WTC11 (cell line): Measurements from ENCODE around the gene BTBD19. TPM values are rescaled to one million over a fixed set of nuclear protein-coding genes. Genes with fewer than 3 reads are reported as not detected.

ENCODE experiments used
- AR ChIP-seq: fragments of 250-450 bp; sonication (Bioruptor Pico); IDR thresholded peaks from 2 replicates; pipeline ENCODE4 v1.9.0; 2021; ENCODE audit warnings: mild to moderate bottlenecking
- ARID4B ChIP-seq: sonication (generic); formaldehyde crosslinking; IDR thresholded peaks from 2 replicates; pipeline ENCODE4 v1.8.0; 2023; ENCODE audit warnings: missing genetic modification reagents, mild to moderate bottlenecking, borderline replicate concordance
- CREM ChIP-seq: sonication (generic); formaldehyde crosslinking; IDR thresholded peaks from 2 replicates; pipeline ENCODE4 v1.8.1; 2022; ENCODE audit warnings: mild to moderate bottlenecking, missing genetic modification reagents, moderate library complexity
- CTCF ChIP-seq: fragments of 200-600 bp; IDR thresholded peaks from 2 replicates; pipeline ENCODE4 v1.8.0; 2022; ENCODE audit warnings: antibody characterized with exemption
- E2F1 ChIP-seq: sonication (generic); formaldehyde crosslinking; IDR thresholded peaks from 2 replicates; pipeline ENCODE4 v1.8.0; 2022; ENCODE audit warnings: mild to moderate bottlenecking, missing genetic modification reagents
- GABPB1 ChIP-seq: sonication (generic); formaldehyde crosslinking; IDR thresholded peaks from 2 replicates; pipeline ENCODE4 v1.8.1; 2023; ENCODE audit warnings: mild to moderate bottlenecking, missing genetic modification reagents
- IRF1 ChIP-seq: sonication (generic); formaldehyde crosslinking; IDR thresholded peaks from 2 replicates; pipeline ENCODE4 v1.8.0; 2023; ENCODE audit warnings: missing genetic modification reagents
- MXD4 ChIP-seq: fragments of 250-450 bp; sonication (Bioruptor Pico); IDR thresholded peaks from 2 replicates; pipeline ENCODE4 v1.8.0; 2021; ENCODE audit warnings: mild to moderate bottlenecking, moderate library complexity, borderline replicate concordance
- PRDM15 ChIP-seq: sonication (generic); formaldehyde crosslinking; IDR thresholded peaks from 2 replicates; pipeline ENCODE4 v1.8.0; 2022; ENCODE audit warnings: missing genetic modification reagents
- PRRX2 ChIP-seq: fragments of 250-450 bp; sonication (Bioruptor Pico); IDR thresholded peaks from 2 replicates; pipeline ENCODE4 v1.8.0; 2021; ENCODE audit warnings: mild to moderate bottlenecking
- STAT6 ChIP-seq: sonication (generic); formaldehyde crosslinking; conservative IDR thresholded peaks from 2 replicates; pipeline ENCODE4 v1.8.1; 2023; ENCODE audit warnings: mild to moderate bottlenecking, low read depth, missing genetic modification reagents, moderate library complexity
- ZNF281 ChIP-seq: sonication (generic); formaldehyde crosslinking; IDR thresholded peaks from 2 replicates; pipeline ENCODE4 v1.8.0; 2023; ENCODE audit warnings: mild to moderate bottlenecking, missing genetic modification reagents
- ZNF425 ChIP-seq: fragments of 250-450 bp; sonication (Bioruptor Pico); conservative IDR thresholded peaks from 2 replicates; pipeline ENCODE4 v1.9.0; 2021; ENCODE audit warnings: mild to moderate bottlenecking
- total RNA-seq: library from RNA; stranded (reverse); gene quantifications from 3 replicates; pipeline ENCODE4 v1.2.3, GENCODE V29; 2021

BTBD19 gene
- total RNA-seq, 1 experiment from 2014 or later = 1.7 TPM

GRCh38 chr1:44786138-44786840 lies 22.0 kb upstream of the BTBD19 start (continued):
- TF ChIP-seq ZNF281 (CRISPR knock-in tag) (0 out of 2 replicates have a peak, but pooled peaks have one; percentile 30), ARID4B (CRISPR knock-in tag) (0 out of 2 replicates have a peak, but pooled peaks have one; percentile 68), MXD4 (no peak), AR (CRISPR knock-in tag) (no peak), STAT6 (0 out of 2 replicates have a peak, but pooled peaks have one; percentile 57), ZNF425 (no peak), CREM (CRISPR knock-in tag) (0 out of 2 replicates have a peak, but pooled peaks have one; percentile 31), PRRX2 (CRISPR knock-in tag) (no peak), PRDM15 (CRISPR knock-in tag) (peak; percentile 54; the same call in 1 of the 2 replicates), IRF1 (CRISPR knock-in tag) (peak; percentile 43; the same call in 1 of the 2 replicates), E2F1 (CRISPR knock-in tag) (peak; percentile 48; the same call in 1 of the 2 replicates), GABPB1 (CRISPR knock-in tag) (no peak), CTCF (peak; percentile 100)
